ENCODE results near the gene LRRC75A. TPM values are rescaled to one million over a fixed set of nuclear protein-coding genes. Genes with fewer than 3 reads are reported as not detected.

Gene LRRC75A
- polyA plus RNA-seq, 3 donors: 1.0 to 2.4 (median 1.4) TPM

DNA sequence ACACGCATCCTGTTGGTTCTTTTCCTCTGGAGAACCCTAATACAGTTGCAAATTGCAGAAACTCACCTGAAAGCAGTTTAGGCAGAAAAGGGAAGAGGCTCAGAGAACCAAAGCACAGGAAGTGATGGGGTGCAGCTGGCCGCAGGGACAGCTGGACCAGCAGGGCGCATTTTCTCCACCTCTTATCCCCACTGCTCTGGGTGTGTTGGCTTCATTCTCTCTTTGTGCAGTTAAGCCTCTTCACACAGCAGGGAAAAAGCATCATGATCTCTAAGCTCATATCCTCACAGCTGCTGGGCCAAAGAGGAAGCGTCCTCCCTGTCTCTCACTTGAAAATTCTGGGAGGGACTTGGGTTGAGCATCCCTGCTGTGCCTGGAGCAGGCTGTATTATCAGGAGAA, 20.0 kb upstream of the LRRC75A start:
- no peak overlapping the region for H3K9ac ChIP-seq (ENCODE audit: insufficient read depth, low read length, poor library complexity, severe bottlenecking)
- DNase-seq: peak in 1 of 3 donors; percentile 54
- Mint-ChIP-seq H3K27me3 (ENCODE audit: low read depth in 3 of 3) (peaks cover 0 to 9% (median 7%) of the 10 kb centered on the region in 3 donors), H3K4me3 (peak overlapping the region in 1 of 2 donors; percentile 60), H3K27ac (peak overlapping the region; percentile 65 to 88 (median 71)), H3K36me3 (no peaks in the 10 kb centered on the region), H3K4me1 (peaks cover 84% of the 10 kb centered on the region), H3K9me3 (peaks cover 0 to 8% (median 0%) of the 10 kb centered on the region in 7 donors)
- no peaks in the 10 kb centered on the region for H4K20me1 ChIP-seq (ENCODE audit: insufficient read depth, low read length)
- H3K4me2 ChIP-seq (replicated peaks; ENCODE audit: extremely low read depth, low read length, poor library complexity, severe bottlenecking): peak overlapping the region; percentile 46
- no peaks in the 10 kb centered on the region for H3K36me3 ChIP-seq (replicated peaks in 1 of 2; ENCODE audit: control insufficient read depth in 1 of 2, insufficient read depth in 2 of 2, low read length in 2 of 2)
- H3K9me3 ChIP-seq (replicated peaks in 1 of 2; ENCODE audit: control insufficient read depth in 1 of 2, insufficient read depth in 1 of 2, low read length in 2 of 2): no peaks in the 10 kb centered on the region
- no peaks in the 10 kb centered on the region for H3K79me2 ChIP-seq (ENCODE audit: insufficient read depth, low read length)
- H2AFZ ChIP-seq (ENCODE audit: insufficient read depth, low read depth, low read length, poor library complexity, severe bottlenecking): no peak overlapping the region
- 0% methylated on average over 1 of the region's 4 CpGs for WGBS (ENCODE audit: insufficient coverage)
- peak overlapping the region in 1 of 3 experiments; percentile 31 for H3K4me3 ChIP-seq (replicated peaks in 1 of 3; ENCODE audit: low read depth in 2 of 3, low read length in 3 of 3)
- H3K27me3 ChIP-seq (ENCODE audit: control insufficient read depth in 2 of 2, insufficient read depth in 2 of 2, low read length in 2 of 2): no peaks in the 10 kb centered on the region
- intact Hi-C loops (cut with micrococcal nuclease): loop anchor here in 1 of 2 donors (10.0 kb wide), 1 partner anchor 127 kb away; the partner anchor contains the start of gene UBB
- peak overlapping the region; percentile 42 to 43 for H3K27ac ChIP-seq (ENCODE audit: low read depth in 1 of 2, low read length in 2 of 2)
- TF ChIP-seq, protein P1, sequence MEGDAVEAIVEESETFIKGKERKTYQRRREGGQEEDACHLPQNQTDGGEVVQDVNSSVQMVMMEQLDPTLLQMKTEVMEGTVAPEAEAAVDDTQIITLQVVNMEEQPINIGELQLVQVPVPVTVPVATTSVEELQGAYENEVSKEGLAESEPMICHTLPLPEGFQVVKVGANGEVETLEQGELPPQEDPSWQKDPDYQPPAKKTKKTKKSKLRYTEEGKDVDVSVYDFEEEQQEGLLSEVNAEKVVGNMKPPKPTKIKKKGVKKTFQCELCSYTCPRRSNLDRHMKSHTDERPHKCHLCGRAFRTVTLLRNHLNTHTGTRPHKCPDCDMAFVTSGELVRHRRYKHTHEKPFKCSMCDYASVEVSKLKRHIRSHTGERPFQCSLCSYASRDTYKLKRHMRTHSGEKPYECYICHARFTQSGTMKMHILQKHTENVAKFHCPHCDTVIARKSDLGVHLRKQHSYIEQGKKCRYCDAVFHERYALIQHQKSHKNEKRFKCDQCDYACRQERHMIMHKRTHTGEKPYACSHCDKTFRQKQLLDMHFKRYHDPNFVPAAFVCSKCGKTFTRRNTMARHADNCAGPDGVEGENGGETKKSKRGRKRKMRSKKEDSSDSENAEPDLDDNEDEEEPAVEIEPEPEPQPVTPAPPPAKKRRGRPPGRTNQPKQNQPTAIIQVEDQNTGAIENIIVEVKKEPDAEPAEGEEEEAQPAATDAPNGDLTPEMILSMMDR (IDR thresholded peaks at IDR 0.05): no peak
- H3K4me1 ChIP-seq (ENCODE audit: control insufficient read depth in 1 of 2, insufficient read depth in 2 of 2, low read length in 2 of 2): peaks cover 87 to 88% of the 10 kb centered on the region in 2 donors

DNA sequence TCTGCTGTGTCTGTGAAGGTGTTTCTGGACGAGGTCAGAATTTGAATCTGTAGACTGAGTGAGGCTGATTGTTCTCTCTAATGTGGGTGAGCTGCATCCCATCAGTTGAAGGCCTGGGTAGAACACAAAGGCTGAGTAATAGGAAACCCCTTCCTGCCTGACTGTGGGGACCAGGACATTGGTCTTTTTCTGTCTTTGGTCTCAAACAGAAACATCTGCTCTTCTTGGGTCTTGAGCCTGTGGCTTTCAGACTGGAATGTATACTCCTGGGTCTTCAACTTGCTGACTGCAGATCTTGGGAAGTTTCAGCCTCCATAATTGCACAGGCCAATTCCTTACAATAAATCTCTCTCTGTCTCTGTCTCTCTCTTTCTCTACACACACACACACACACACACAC, 19.6 kb upstream of the LRRC75A start:
- intact Hi-C loops (cut with micrococcal nuclease): loop anchor here in 1 of 2 donors (10.0 kb wide), 1 partner anchor 127 kb away; the partner anchor contains the start of gene UBB
- Mint-ChIP-seq H3K4me1 (peaks cover 84% of the 10 kb centered on the region), H3K36me3 (no peaks in the 10 kb centered on the region), H3K27ac (peak overlapping the region; percentile 42 to 87 (median 71)), H3K27me3 (ENCODE audit: low read depth in 3 of 3) (peaks cover 0 to 8% (median 7%) of the 10 kb centered on the region in 3 donors), H3K9me3 (peaks cover 0 to 8% (median 0%) of the 10 kb centered on the region in 7 donors), H3K4me3 (peak overlapping the region in 1 of 2 donors; percentile 60)
- Histone ChIP-seq H4K20me1 (ENCODE audit: insufficient read depth, low read length) (no peaks in the 10 kb centered on the region), H3K9ac (ENCODE audit: insufficient read depth, low read length, poor library complexity, severe bottlenecking) (no peak overlapping the region), H3K4me1 (ENCODE audit: control insufficient read depth in 1 of 2, insufficient read depth in 2 of 2, low read length in 2 of 2) (peaks cover 84 to 87% of the 10 kb centered on the region in 2 donors), H3K27me3 (ENCODE audit: control insufficient read depth in 2 of 2, insufficient read depth in 2 of 2, low read length in 2 of 2) (no peaks in the 10 kb centered on the region), H3K4me2 (replicated peaks; ENCODE audit: extremely low read depth, low read length, poor library complexity, severe bottlenecking) (peak overlapping the region; percentile 46), H3K9me3 (replicated peaks in 1 of 2; ENCODE audit: control insufficient read depth in 1 of 2, insufficient read depth in 1 of 2, low read length in 2 of 2) (no peaks in the 10 kb centered on the region), H2AFZ (ENCODE audit: insufficient read depth, low read depth, low read length, poor library complexity, severe bottlenecking) (no peak overlapping the region), H3K79me2 (ENCODE audit: insufficient read depth, low read length) (no peaks in the 10 kb centered on the region), H3K36me3 (replicated peaks in 1 of 2; ENCODE audit: control insufficient read depth in 1 of 2, insufficient read depth in 2 of 2, low read length in 2 of 2) (no peaks in the 10 kb centered on the region), H3K4me3 (replicated peaks in 1 of 3; ENCODE audit: low read depth in 2 of 3, low read length in 3 of 3) (peak overlapping the region in 1 of 3 experiments; percentile 31), H3K27ac (ENCODE audit: low read depth in 1 of 2, low read length in 2 of 2) (peak overlapping the region in 1 of 2 donors; percentile 5)
- WGBS (ENCODE audit: insufficient coverage): 100% methylated on average over 1 of the region's 1 CpG
- TF ChIP-seq, protein P1 (IDR thresholded peaks at IDR 0.05): no peak
- DNase-seq: no peak
